Liver (tissue), 3 donors: ENCODE results near the gene CCDC137.

ENCODE experiments used
- CTCF ChIP-seq: fragments of 150-350 bp; IDR thresholded peaks from 2 replicates; pipeline ENCODE4 v1.5.1; 2017; ENCODE audit warnings: improper control_type of control experiment, low read depth, low read length; ENCODE audit not compliant: missing input control
- GABPA ChIP-seq, 2 donors: IDR thresholded peaks in 1 of 2; conservative IDR thresholded peaks in 1 of 2; 2 replicates each; pipeline ENCODE4 v1.6.1; 2016; ENCODE audit warnings: antibody characterized with exemption in 2 of 2, mild to moderate bottlenecking in 1 of 2, moderate library complexity in 1 of 2
- JUND ChIP-seq, 2 donors: IDR thresholded peaks; 2 replicates each; pipeline ENCODE4 v1.6.1; 2016; ENCODE audit warnings: antibody characterized with exemption in 2 of 2
- RAD21 ChIP-seq, 2 donors: IDR thresholded peaks; 2 replicates each; pipeline ENCODE4 v1.6.1; 2016; ENCODE audit warnings: antibody characterized with exemption in 2 of 2, mild to moderate bottlenecking in 2 of 2
- REST ChIP-seq: IDR thresholded peaks from 2 replicates; pipeline ENCODE4 v1.6.1; 2016; ENCODE audit warnings: antibody characterized with exemption, mild to moderate bottlenecking
- TAF1 ChIP-seq: conservative IDR thresholded peaks from 2 replicates; pipeline ENCODE4 v1.6.1; 2016; ENCODE audit warnings: antibody characterized with exemption, mild to moderate bottlenecking
- donor health status: healthy.
- donor health status: healthy.

- no peak for TF ChIP-seq CTCF
- no peak for TF ChIP-seq RAD21 (IDR thresholded peaks at IDR 0.05)
- TF ChIP-seq REST = no peak
- TF ChIP-seq JUND (IDR thresholded peaks at IDR 0.05) = no peak
- no peak for TF ChIP-seq TAF1
- TF ChIP-seq GABPA (IDR thresholded peaks at IDR 0.05 in 1 of 2, conservative IDR thresholded peaks at IDR 0.05 in 1 of 2) = no peak
Measured at GRCh38 chr17:81682565-81683207, 16.1 kb downstream of the CCDC137 start.
